Adrenal gland (tissue), 5 donors: Measurements from ENCODE around the gene GJA4.

Experiments
- CTCF ChIP-seq, 6 experiments: fragments of 450-650 bp in 4 of 6; fragments of 200-600 bp in 2 of 6; sonication (generic) in 1 of 6; IDR thresholded peaks; 1 replicate in 5 of 6; 2 replicates in 1 of 6; pipeline versions ENCODE4 v1.5.1 to v1.8.0; 2016 to 2021; ENCODE audit warnings: antibody characterized with exemption in 6 of 6, mild to moderate bottlenecking in 2 of 6, moderate library complexity in 1 of 6
- POLR2A ChIP-seq, 2 donors: fragments of 450-650 bp; IDR thresholded peaks; one replicate each; pipeline ENCODE4 v1.6.1; 2017; ENCODE audit warnings: antibody characterized with exemption in 2 of 2, mild to moderate bottlenecking in 2 of 2, moderate library complexity in 1 of 2
- donor health status: DM: no; HTN: no; CAD: no.

GRCh38 chr1:34784751-34785221 lies 8.0 kb upstream of the GJA4 start:
- TF ChIP-seq CTCF (IDR thresholded peaks at IDR 0.05) (no peak), POLR2A (IDR thresholded peaks at IDR 0.05) (no peak)
